H9 (cell line): ENCODE results near the gene USP12. TPM values are rescaled to one million over a fixed set of nuclear protein-coding genes. Genes with fewer than 3 reads are reported as not detected.
A peak's percentile ranks its signal among the peaks of the same experiment; 100 is the strongest.

ENCODE experiments used
- DNase-seq: peaks from one replicate; pipeline ENCODE4 v3.0.0-alpha.2; 2017
- H2AFZ ChIP-seq: one replicate; pipeline ENCODE4 v1.6.1; 2013; ENCODE audit warnings: mild to moderate bottlenecking, low read length, control low read depth, moderate library complexity
- H2AK5ac ChIP-seq: 2 replicates; pipeline ENCODE4 v1.6.1; 2013; ENCODE audit warnings: low read length, control low read depth, mixed read lengths; ENCODE audit not compliant: insufficient read length
- H2BK120ac ChIP-seq: one replicate; pipeline ENCODE4 v1.6.1; 2013; ENCODE audit warnings: low read depth, mild to moderate bottlenecking, low read length, control low read depth, inconsistent platforms; ENCODE audit not compliant: poor library complexity, severe bottlenecking
- H2BK12ac ChIP-seq: 2 replicates; pipeline ENCODE4 v1.6.1; 2013; ENCODE audit warnings: low read length, control low read depth, mixed read lengths, low read depth; ENCODE audit not compliant: insufficient read length
- H2BK15ac ChIP-seq: 2 replicates; pipeline ENCODE4 v1.6.1; 2013; ENCODE audit warnings: low read depth, low read length, control low read depth
- H2BK20ac ChIP-seq: one replicate; pipeline ENCODE4 v1.6.1; 2013; ENCODE audit warnings: low read depth, mild to moderate bottlenecking, low read length, control low read depth, inconsistent platforms; ENCODE audit not compliant: poor library complexity, severe bottlenecking
- H2BK5ac ChIP-seq: 2 replicates; pipeline ENCODE4 v1.6.1; 2013; ENCODE audit warnings: low read length, control low read depth, mixed read lengths; ENCODE audit not compliant: insufficient read length
- H3K14ac ChIP-seq: 2 replicates; pipeline ENCODE4 v1.6.1; 2013; ENCODE audit warnings: low read length, control low read depth; ENCODE audit not compliant: insufficient read depth
- H3K18ac ChIP-seq: 2 replicates; pipeline ENCODE4 v1.6.1; 2013; ENCODE audit warnings: low read depth, mild to moderate bottlenecking, mixed read lengths, low read length, control low read depth; ENCODE audit not compliant: insufficient read length
- H3K23ac ChIP-seq: 2 replicates; pipeline ENCODE4 v1.6.1; 2013; ENCODE audit warnings: low read length, control low read depth, mixed read lengths, low read depth; ENCODE audit not compliant: insufficient read length
- H3K23me2 ChIP-seq: 2 replicates; pipeline ENCODE4 v1.6.1; 2013; ENCODE audit warnings: low read depth, mild to moderate bottlenecking, mixed read lengths, low read length, control low read depth; ENCODE audit not compliant: insufficient read length, poor library complexity, severe bottlenecking
- H3K27ac ChIP-seq: 2 replicates; pipeline ENCODE4 v1.5.1; 2013; ENCODE audit warnings: low read length, control low read depth, mixed read lengths, low read depth; ENCODE audit not compliant: insufficient read length
- H3K27me3 ChIP-seq: 2 replicates; pipeline ENCODE4 v1.6.1; 2013; ENCODE audit warnings: low read length, control low read depth, inconsistent platforms; ENCODE audit not compliant: insufficient read depth
- H3K4ac ChIP-seq: 2 replicates; pipeline ENCODE4 v1.6.1; 2013; ENCODE audit warnings: low read depth, mild to moderate bottlenecking, control low read depth, inconsistent platforms, low read length, moderate library complexity
- H3K4me1 ChIP-seq: 2 replicates; pipeline ENCODE4 v1.6.1; 2013; ENCODE audit warnings: low read length, control low read depth, inconsistent platforms; ENCODE audit not compliant: insufficient read depth
- H3K4me2 ChIP-seq: 2 replicates; pipeline ENCODE4 v1.6.1; 2013; ENCODE audit warnings: low read length, control low read depth, mixed read lengths; ENCODE audit not compliant: insufficient read length, insufficient read depth
- H3K56ac ChIP-seq: 2 replicates; pipeline ENCODE4 v1.6.1; 2013; ENCODE audit warnings: low read depth, mild to moderate bottlenecking, mixed read lengths, low read length, control low read depth; ENCODE audit not compliant: insufficient read length
- H3K79me1 ChIP-seq: 2 replicates; pipeline ENCODE4 v1.6.1; 2013; ENCODE audit warnings: low read depth, mild to moderate bottlenecking, moderate library complexity, low read length, control low read depth, inconsistent platforms; ENCODE audit not compliant: insufficient read depth, poor library complexity, severe bottlenecking
- H3K79me2 ChIP-seq: 2 replicates; pipeline ENCODE4 v1.6.1; 2013; ENCODE audit warnings: low read length, control low read depth, inconsistent platforms; ENCODE audit not compliant: insufficient read depth
- H3K9ac ChIP-seq: 2 replicates; pipeline ENCODE4 v1.6.1; 2013; ENCODE audit warnings: low read length, control low read depth, mixed read lengths; ENCODE audit not compliant: insufficient read length; ENCODE audit errors: extremely low read depth
- H3K9me3 ChIP-seq: one replicate; pipeline ENCODE4 v1.6.1; 2013; ENCODE audit warnings: low read depth, low read length, inconsistent platforms; ENCODE audit not compliant: control insufficient read depth
- H3T11ph ChIP-seq: one replicate; pipeline ENCODE4 v1.6.1; 2013; ENCODE audit warnings: mild to moderate bottlenecking, low read length, control low read depth, inconsistent platforms
- H4K20me1 ChIP-seq: one replicate; pipeline ENCODE4 v1.6.1; 2013; ENCODE audit not compliant: control insufficient read depth, insufficient read length, insufficient read depth
- H4K5ac ChIP-seq: 2 replicates; pipeline ENCODE4 v1.6.1; 2013; ENCODE audit warnings: low read depth, mild to moderate bottlenecking, mixed read lengths, low read length, control low read depth; ENCODE audit not compliant: insufficient read length
- H4K8ac ChIP-seq: replicated peaks from 2 replicates; pipeline ENCODE4 v1.6.1; 2013; ENCODE audit warnings: low read length, control low read depth, mixed read lengths, low read depth; ENCODE audit not compliant: insufficient read length
- H4K91ac ChIP-seq: 2 replicates; pipeline ENCODE4 v1.6.1; 2013; ENCODE audit warnings: low read depth, mild to moderate bottlenecking, moderate library complexity, mixed read lengths, low read length, control low read depth; ENCODE audit not compliant: insufficient read length
- H3K27ac Mint-ChIP-seq, 3 experiments: 2 replicates in 2 of 3; 3 replicates in 1 of 3; pipeline ENCODE4 v1.8.0; 2020 to 2021; ENCODE audit warnings: mixed read lengths in 3 of 3, mild to moderate bottlenecking in 1 of 3, moderate library complexity in 1 of 3
- H3K27me3 Mint-ChIP-seq: 2 replicates; pipeline ENCODE4 v1.8.0; 2021; ENCODE audit warnings: low read depth, mild to moderate bottlenecking, moderate library complexity, mixed read lengths
- H3K36me3 Mint-ChIP-seq, 3 experiments: 2 replicates in 2 of 3; 3 replicates in 1 of 3; pipeline ENCODE4 v1.8.0; 2020 to 2021; ENCODE audit warnings: low read depth in 3 of 3, mixed read lengths in 3 of 3; ENCODE audit not compliant: insufficient read depth in 1 of 3
- H3K4me1 Mint-ChIP-seq, 2 experiments: 2 replicates each; pipeline ENCODE4 v1.8.0; 2020; ENCODE audit warnings: mixed read lengths in 2 of 2
- H3K4me3 Mint-ChIP-seq, 2 experiments: 2 replicates in 1 of 2; 3 replicates in 1 of 2; pipeline ENCODE4 v1.8.0; 2020 to 2021; ENCODE audit warnings: mild to moderate bottlenecking in 2 of 2, mixed read lengths in 2 of 2, moderate library complexity in 1 of 2
- H3K9me3 Mint-ChIP-seq, 2 experiments: 2 replicates in 1 of 2; 3 replicates in 1 of 2; pipeline ENCODE4 v1.8.0; 2020; ENCODE audit warnings: mild to moderate bottlenecking in 2 of 2, mixed read lengths in 2 of 2, moderate library complexity in 1 of 2
- WGBS: extraction: QIAGEN DNeasy Blood & Tissue Kit; methylation state at CpG from one replicate; pipeline ENCODE4 v1.1.7; 2013; ENCODE audit warnings: missing lambda C conversion rate, low lambda C conversion rate, mixed read lengths; ENCODE audit not compliant: insufficient read length; ENCODE audit errors: extremely low coverage; 5-methylcytosine and 5-hydroxymethylcytosine counted together
- total RNA-seq: library from RNA; stranded (reverse); gene quantifications from 2 replicates; pipeline ENCODE4 v1.2.1, GENCODE V29; 2021
- TF ChIP-seq, protein P1 (sequence below): fragments of 200-600 bp; sonication (generic); conservative IDR thresholded peaks from 3 replicates; pipeline ENCODE4 v1.8.0; 2021; ENCODE audit warnings: antibody characterized with exemption, mild to moderate bottlenecking

USP12 gene
- total RNA-seq, 1 experiment from 2014 or later = 24.8 TPM

DNA sequence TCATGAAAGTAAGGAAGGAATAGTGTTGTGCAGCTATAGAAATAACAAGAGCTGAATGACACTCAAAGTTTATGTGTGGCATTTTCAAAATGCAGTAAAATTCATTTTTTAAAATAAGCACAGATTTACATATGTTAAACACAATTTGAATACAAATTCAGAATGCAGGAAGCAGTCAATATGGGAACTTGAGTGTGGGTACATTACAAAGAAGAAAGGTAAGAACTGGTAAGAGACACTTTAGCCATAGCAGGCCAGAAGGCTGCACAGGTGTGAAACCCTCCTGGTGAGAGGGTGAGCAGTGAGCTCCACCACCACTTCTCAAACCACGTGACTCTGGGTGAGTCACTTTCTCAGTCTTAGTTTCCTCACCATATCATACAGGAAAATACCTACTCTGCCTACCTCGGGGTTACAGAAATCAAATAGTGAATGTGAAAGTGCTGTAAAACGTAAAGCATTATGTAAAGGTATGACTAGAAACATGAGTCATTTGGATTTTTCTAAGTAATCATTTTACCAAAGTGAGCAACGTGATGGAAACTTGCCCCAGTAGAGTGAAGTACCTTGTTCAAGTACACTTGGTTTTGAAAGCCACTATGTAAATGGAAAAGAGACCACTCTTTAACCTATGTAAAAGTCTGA lies 40.5 kb downstream of the USP12 start:
- peak overlapping the region; percentile 29 for H3K4me2 ChIP-seq
- H3K27me3 Mint-ChIP-seq = no peaks in the 10 kb centered on the region

More for the DNA sequence above, 40.5 kb downstream of the USP12 start:
- Histone ChIP-seq H2BK15ac (no peak overlapping the region), H3K23ac (no peak overlapping the region), H3T11ph (no peak overlapping the region), H3K56ac (no peak overlapping the region), H3K14ac (no peak overlapping the region), H3K18ac (no peak overlapping the region), H3K4ac (no peak overlapping the region), H3K27ac (peak overlapping the region; percentile 84), H2BK120ac (no peak overlapping the region), H2AFZ (no peak overlapping the region), H4K5ac (no peak overlapping the region), H3K4me1 (peaks cover 5% of the 10 kb centered on the region), H4K20me1 (no peaks in the 10 kb centered on the region), H3K9ac (no peak overlapping the region), H3K79me1 (no peaks in the 10 kb centered on the region), H2BK20ac (no peak overlapping the region), H2BK12ac (no peak overlapping the region), H3K9me3 (no peaks in the 10 kb centered on the region), H2AK5ac (no peak overlapping the region), H2BK5ac (no peak overlapping the region), H3K27me3 (no peaks in the 10 kb centered on the region), H3K23me2 (no peaks in the 10 kb centered on the region), H4K91ac (no peak overlapping the region), H3K79me2 (peaks cover 27% of the 10 kb centered on the region; the same call in 1 of the 2 replicates), H4K8ac (no peak overlapping the region)
- Mint-ChIP-seq H3K9me3 (peaks cover 4 to 25% of the 10 kb centered on the region in 2 experiments; a peak in 4 of 5 replicates), H3K36me3 (peaks cover 11 to 26% (median 11%) of the 10 kb centered on the region in 3 experiments), H3K4me3 (peak overlapping the region in 1 of 2 experiments; percentile 2; a peak in 1 of 5 replicates), H3K4me1 (peaks cover 51 to 61% of the 10 kb centered on the region in 2 experiments), H3K27ac (peak overlapping the region in 2 of 3 experiments; percentile 49 to 77; a peak in 3 of 7 replicates)
- peak; percentile 44 for DNase-seq
- TF ChIP-seq, protein P1, sequence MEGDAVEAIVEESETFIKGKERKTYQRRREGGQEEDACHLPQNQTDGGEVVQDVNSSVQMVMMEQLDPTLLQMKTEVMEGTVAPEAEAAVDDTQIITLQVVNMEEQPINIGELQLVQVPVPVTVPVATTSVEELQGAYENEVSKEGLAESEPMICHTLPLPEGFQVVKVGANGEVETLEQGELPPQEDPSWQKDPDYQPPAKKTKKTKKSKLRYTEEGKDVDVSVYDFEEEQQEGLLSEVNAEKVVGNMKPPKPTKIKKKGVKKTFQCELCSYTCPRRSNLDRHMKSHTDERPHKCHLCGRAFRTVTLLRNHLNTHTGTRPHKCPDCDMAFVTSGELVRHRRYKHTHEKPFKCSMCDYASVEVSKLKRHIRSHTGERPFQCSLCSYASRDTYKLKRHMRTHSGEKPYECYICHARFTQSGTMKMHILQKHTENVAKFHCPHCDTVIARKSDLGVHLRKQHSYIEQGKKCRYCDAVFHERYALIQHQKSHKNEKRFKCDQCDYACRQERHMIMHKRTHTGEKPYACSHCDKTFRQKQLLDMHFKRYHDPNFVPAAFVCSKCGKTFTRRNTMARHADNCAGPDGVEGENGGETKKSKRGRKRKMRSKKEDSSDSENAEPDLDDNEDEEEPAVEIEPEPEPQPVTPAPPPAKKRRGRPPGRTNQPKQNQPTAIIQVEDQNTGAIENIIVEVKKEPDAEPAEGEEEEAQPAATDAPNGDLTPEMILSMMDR = no peak
- WGBS = no CpG with 5 or more reads among the region's 4 CpGs
